HT1080 (cell line): Measurements from ENCODE around the gene ZNF391. TPM values are rescaled to one million over a fixed set of nuclear protein-coding genes. Genes with fewer than 3 reads are reported as not detected.
A peak's percentile ranks its signal among the peaks of the same experiment; 100 is the strongest.
"Not testable (repeated sequence)": the region's sequence is repeated elsewhere in the genome, so short reads cannot be mapped to it uniquely, and the experiment has no call there.

Experiments used
- DNase-seq: peaks from one replicate; pipeline ENCODE4 v3.0.0-alpha.2; 2015; ENCODE audit warnings: low read depth
- small RNA-seq: library from RNA; depleted of rRNA; stranded (forward); fragments of <200 nt; gene quantifications from one replicate; pipeline ENCODE3, GENCODE V24; 2014
- total RNA-seq: library from RNA; depleted of rRNA; stranded (reverse); fragments of >200 nt; shearing (Covaris generic); gene quantifications from 2 replicates; pipeline ENCODE4 v1.2.3, GENCODE V29; 2014; rRNA removed

The ZNF391 gene
- total RNA-seq, 1 experiment from 2014 or later: 0.06 TPM

- no peak for DNase-seq
Observed at GRCh38 chr6:27422651-27423332, 34.2 kb downstream of the ZNF391 start.

- not testable (repeated sequence) for DNase-seq
Observed at GRCh38 chr6:27424851-27425250, 36.3 kb downstream of the ZNF391 start.

GRCh38 chr6:27426045-27426620, 37.6 kb downstream of the ZNF391 start:
- no peak for DNase-seq

GRCh38 chr6:27428502-27428901, 39.9 kb downstream of the ZNF391 start:
- DNase-seq: no peak

GRCh38 chr6:27428966-27429365, 40.4 kb downstream of the ZNF391 start:
- no peak for DNase-seq

- DNase-seq: no peak
Observed at GRCh38 chr6:27433714-27434113, 45.2 kb downstream of the ZNF391 start.

GRCh38 chr6:27439371-27439770, 50.8 kb downstream of the ZNF391 start:
- no peak for DNase-seq

- peak; percentile 12 for DNase-seq
Observed at GRCh38 chr6:27441001-27441400, 52.4 kb downstream of the ZNF391 start.

GRCh38 chr6:27442932-27443331, 54.4 kb downstream of the ZNF391 start:
- DNase-seq: no peak

GRCh38 chr6:27448456-27448855, 59.9 kb downstream of the ZNF391 start:
- no peak for DNase-seq

- no peak for DNase-seq
Observed at GRCh38 chr6:27451660-27452390, 63.3 kb downstream of the ZNF391 start.

GRCh38 chr6:27452496-27452897, 63.9 kb downstream of the ZNF391 start:
- no peak for DNase-seq

Small RNA genes lying within 50 kb of the gene (small RNA-seq; reads per million reads assigned to genes)
- not detected for gene MCFD2P1

Other genes with a start within 250 kb of the ZNF391 start
- not detected in 2 replicates for gene PRSS16, start 141.1 kb upstream of the ZNF391 start, total RNA-seq
- gene POM121L2, start 76.5 kb upstream of the ZNF391 start, total RNA-seq: not detected in 2 replicates
- gene ZNF184, start 84.3 kb downstream of the ZNF391 start, total RNA-seq: 3.5 and 5.5 TPM in 2 replicates